GM21576 (cell line): ENCODE results near the gene PDCL2.
"Not testable (repeated sequence)": the region's sequence is repeated elsewhere in the genome, so short reads cannot be mapped to it uniquely, and the experiment has no call there.

Experiments
- ATAC-seq: cut with Tn5 transposase; IDR thresholded peaks from one replicate; pipeline ENCODE4 v1.9.1; 2021; ENCODE audit warnings: mild to moderate bottlenecking, moderate library complexity; ENCODE audit not compliant: unreplicated experiment

PDCL2 gene

GRCh38 chr4:55598641-55599040 is 6.6 kb upstream of the PDCL2 start:
- ATAC-seq: no peak

DNA sequence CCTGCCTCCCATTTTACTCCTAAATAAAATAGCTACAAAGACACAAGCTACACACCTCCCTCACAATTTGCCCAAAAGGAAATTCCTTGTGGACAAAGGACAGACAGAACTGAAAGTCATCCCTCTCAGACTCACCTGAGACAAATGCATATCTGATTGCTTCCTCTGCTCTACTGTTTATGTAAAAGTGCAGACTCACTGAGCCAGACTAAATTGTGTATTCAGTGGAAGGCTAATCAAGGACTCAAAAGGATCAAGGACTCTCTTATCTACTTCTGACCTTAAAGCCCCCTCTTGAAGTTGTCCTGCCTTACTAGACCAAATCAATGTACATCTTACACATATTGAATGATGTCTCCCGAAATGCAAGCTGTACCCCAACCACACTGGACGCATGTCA is 3.9 kb downstream of the PDCL2 start:
- ATAC-seq: no peak

DNA sequence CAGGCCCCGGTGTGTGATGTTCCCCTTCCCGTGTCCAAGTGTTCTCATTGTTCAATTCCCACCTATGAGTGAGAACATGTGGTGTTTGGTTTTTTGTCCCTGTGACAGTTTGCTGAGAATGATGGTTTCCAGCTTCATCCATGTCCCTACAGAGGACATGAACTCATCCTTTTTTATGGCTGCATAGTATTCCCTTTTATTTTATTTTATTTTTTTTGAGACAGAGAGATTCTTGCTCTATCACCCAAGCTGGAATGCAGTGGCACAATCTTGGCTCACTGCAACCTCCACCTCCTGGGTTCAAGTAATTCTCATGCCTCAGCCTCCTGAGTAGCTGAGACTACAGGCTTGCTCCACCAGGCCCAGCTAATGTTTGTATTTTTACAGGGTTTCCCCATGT is 9.3 kb downstream of the PDCL2 start:
- ATAC-seq: not testable (repeated sequence)

- ATAC-seq: no peak
Observed at GRCh38 chr4:55578341-55579010, 13.6 kb downstream of the PDCL2 start.

- no peak for ATAC-seq
Observed at GRCh38 chr4:55575513-55575912, 16.5 kb downstream of the PDCL2 start.

DNA sequence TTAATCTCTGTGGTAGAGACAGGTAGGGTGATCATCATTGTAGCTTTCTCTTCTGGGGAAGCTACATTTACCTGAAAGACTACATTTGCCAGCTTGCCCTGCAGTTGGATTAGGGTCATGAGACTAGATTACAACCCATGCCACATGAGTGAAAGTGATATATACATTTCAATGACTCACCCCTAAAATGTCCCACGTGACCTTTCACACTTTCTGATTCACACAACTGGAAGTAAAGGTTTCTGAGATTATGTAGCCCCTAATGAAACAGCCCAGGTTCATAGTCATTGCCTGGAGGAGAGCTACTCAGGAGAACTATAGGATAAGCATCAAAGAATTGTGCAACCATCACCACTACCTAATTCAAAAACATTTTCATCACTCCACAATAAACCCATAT is 17.8 kb downstream of the PDCL2 start:
- ATAC-seq: no peak

- ATAC-seq: no peak
Observed at GRCh38 chr4:55571806-55572205, 20.2 kb downstream of the PDCL2 start.

DNA sequence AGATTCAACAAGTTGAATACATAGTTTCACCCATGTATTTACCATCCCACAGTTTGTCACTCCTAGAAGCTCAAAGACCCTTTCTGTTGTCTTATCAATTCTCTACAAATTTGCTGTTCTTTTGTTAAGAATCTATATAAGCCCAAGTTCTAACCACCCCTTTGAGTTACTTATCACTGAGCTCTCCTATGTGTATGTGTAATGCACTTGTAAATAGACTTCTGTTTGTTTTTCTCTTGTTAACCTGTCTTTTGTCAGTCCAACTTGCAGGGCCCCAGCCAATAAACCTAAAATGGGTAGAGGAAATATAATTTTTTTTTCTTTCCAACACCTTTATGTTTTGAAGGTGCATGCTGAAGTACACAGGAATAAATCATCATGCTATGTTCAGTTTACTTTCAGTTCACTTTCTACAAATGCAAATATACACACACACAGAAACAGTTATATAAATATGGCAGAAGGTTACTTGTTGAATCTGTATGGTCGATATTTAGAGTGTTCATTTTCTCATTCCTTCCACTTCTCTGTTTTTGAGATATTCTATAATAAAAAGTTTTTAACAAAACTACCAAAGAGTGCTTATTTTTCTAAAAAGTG is 23.0 kb downstream of the PDCL2 start:
- peak; percentile 72 for ATAC-seq

DNA sequence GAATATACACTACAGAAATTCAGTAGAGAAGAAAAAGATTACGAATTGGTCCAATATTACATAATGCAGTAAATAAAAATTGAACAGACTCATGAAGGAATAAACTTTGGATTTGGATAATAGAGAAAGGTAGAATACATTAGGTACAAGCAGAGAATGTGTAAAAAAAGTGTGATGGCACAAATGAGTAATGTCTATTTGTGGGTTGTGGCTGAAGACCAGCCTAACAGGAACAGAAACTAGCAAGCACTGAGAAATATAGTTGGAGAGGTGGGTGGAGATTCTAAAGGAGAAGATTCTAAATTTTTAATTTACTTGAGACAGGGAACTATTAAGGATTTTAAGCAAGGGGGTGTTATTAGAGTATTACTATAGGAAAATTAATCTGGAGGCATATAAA is 30.2 kb downstream of the PDCL2 start:
- ATAC-seq: peak; percentile 100

GRCh38 chr4:55560096-55560495 is 31.9 kb downstream of the PDCL2 start:
- no peak for ATAC-seq

DNA sequence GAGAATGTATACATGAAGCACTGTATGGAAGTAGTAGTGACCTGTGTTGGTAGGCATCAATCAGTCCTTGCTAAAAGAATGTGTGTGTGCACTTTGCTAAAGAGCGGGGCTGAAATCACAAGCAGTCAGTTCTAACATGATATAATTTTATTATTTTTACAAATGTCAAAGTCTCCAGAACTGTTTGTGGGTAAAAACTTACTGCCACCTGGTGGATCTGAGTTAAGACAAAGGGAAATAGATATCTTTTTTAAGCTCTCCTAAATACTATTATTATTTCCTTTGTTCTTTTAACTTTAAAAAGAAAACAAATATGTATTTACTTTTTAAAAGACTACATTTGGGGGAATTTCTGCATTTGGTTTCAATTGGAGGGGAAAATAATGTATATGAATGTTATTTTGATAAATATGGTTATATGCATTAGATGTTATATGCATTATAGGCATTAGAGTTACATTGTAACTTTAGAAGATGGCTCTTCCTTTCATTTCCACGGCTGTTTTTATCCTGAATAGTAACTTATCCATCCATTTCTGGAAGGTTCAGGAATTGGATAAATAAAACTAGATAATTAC is 37.5 kb downstream of the PDCL2 start:
- ATAC-seq: no peak

- ATAC-seq: no peak
Observed at GRCh38 chr4:55553441-55554201, 38.4 kb downstream of the PDCL2 start.

DNA sequence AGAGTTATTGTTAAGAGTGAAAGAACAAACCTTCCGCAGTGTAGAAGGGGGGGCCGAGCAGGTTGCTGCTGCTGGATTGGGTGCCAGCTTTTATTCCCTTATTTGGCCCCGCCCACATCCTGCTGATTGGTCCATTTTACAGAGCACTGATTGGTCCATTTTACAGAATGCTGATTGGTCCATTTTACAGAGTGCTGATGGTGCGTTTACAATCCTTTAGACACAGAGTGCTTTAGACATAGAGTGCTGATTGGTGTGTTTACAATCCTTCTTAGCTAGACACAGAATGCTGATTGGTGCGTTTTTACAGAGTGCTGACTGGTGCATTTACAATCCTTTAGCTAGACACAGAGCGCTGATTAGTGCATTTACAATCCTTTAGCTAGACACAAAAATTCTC is 40.1 kb downstream of the PDCL2 start:
- ATAC-seq: not testable (repeated sequence)

GRCh38 chr4:55549888-55550287 is 42.2 kb downstream of the PDCL2 start:
- no peak for ATAC-seq

DNA sequence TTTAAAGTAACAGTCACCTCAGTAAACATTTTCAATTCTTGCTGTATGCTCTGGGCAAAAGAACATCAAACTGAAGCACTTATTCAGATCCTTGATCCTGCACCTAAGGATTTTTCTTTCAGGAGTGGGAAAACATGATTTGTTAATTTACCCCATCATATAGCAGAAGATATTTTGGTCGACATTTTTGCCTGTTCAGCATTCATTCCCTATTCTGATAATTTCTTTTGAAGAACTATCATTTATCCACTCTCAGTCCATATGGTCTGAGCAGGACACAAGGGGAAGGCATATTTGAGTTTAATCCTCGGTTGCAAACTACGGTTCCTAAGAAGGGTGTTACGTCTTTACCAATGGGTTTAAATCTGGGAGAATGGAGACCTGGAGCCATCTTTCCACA is 44.1 kb downstream of the PDCL2 start:
- ATAC-seq: no peak

DNA sequence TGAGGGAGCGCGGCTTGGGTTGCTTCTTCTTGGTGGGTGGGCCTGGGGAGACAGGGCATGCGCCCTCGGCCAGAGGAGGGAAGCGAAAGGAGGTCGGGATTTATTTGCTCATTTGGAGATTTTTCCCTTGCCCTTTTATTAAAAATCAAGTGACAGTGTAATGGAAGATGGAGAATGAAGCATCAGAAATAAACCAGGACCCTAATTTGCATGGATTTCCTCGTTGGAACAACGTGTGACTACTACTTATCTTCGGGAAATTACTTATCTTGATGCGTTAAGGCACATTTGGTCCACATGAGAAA is 44.6 kb downstream of the PDCL2 start:
- ATAC-seq: no peak

DNA sequence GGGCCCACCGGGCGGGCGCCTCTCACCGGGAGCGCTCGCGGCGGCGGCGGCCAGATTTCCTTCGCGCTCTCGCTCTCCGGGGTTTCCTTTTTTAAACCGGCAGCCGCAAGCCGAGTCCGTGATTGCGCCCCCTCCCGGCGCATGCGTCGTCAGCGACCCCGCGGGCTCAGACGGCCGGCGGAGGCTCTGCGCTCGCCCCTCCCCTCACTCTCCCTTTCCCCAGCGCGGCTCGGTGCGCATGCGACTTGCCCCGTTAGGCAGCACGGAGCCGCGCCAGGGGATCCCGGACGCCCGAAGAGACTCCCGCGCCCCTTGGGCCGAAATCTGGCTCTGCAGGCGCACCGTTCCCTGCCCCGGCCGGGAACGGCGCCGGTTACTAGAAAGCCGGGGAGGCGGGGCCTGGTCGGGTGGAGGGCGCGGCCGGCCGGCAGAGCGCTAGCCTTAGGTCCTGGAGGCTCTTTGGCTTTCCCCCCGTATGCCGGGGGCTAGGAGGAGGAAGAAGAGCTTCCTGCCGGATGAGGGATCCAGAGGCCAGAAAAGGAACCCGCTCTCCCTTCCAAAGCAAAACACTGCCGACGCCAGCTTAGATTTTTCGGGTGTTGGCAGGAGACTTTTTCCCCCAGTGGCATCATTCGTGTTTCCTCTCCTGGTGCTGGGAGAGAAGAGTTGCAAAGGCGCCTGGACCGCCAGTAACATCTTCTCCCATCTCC is 45.1 kb downstream of the PDCL2 start, which contains the start of gene CLOCK:
Gene CLOCK (minus strand): TSS at position 154 of the 710 bp plus-strand sequence. CDS start 64,124 bp downstream, outside the sequence.
- ATAC-seq: peak; percentile 70

DNA sequence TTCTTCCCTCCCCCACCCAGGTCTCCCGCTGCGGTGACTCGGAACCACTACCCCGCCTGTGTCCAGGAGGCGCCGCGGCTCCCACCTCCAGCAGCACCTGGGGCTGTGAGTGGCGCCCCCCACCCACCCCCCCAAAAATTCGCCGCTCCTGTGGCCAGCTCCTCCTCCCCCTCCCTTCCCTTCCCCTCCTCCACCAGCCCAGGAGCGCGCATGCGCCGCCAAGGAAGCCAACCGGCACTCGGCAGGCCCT is 45.6 kb downstream of the PDCL2 start:
- no peak for ATAC-seq

- peak; percentile 47 for ATAC-seq
Observed at GRCh38 chr4:55545641-55546505, 46.2 kb downstream of the PDCL2 start.

- ATAC-seq: no peak
Observed at GRCh38 chr4:55545151-55545550, 46.9 kb downstream of the PDCL2 start.

GRCh38 chr4:55543858-55544257 is 48.2 kb downstream of the PDCL2 start:
- no peak for ATAC-seq
